ENCODE data around the gene POLR3E. TPM values are rescaled to one million over a fixed set of nuclear protein-coding genes. Genes with fewer than 3 reads are reported as not detected.

Gene POLR3E
- total RNA-seq, 1 donor from 2014 or later, result 26.7 TPM

DNA sequence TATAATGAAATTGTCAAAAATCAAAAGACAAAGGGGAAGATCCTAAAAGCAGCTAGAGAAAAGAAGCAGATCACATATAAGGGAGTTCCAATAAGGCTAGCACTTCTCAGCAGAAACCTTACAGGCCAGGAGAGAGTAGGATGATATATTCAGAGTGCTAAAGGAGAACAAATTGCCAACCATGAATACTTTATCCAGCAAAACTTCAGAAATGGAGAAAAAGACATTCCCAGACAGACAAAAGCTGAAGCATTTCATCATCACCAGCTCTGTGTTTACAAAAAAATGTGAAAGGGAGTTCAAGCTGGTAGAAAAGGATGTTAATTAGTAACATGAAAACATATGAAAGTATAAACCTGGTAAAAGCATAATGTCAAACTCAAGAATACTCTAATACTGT lies 39.8 kb downstream of the POLR3E start:
- H3K27ac Mint-ChIP-seq (ENCODE audit: unreplicated experiment), result no peak overlapping the region
- H3K36me3 Mint-ChIP-seq (ENCODE audit: low read depth), result peaks cover 55% of the 10 kb centered on the region
- H3K4me1 Mint-ChIP-seq (ENCODE audit: low read depth), result peaks cover 7% of the 10 kb centered on the region
- no peaks in the 10 kb centered on the region for H3K27me3 Mint-ChIP-seq (ENCODE audit: low read depth)
- DNase-seq (ENCODE audit: low spot score), result no peak
- no peak overlapping the region for H3K4me3 Mint-ChIP-seq (ENCODE audit: unreplicated experiment)
- H3K9me3 Mint-ChIP-seq (ENCODE audit: low read depth), result peaks cover 25% of the 10 kb centered on the region
- no peak for TF ChIP-seq CTCF (IDR thresholded peaks at IDR 0.05)

GRCh38 chr16:22337849-22338635 lies 40.8 kb downstream of the POLR3E start:
- TF ChIP-seq CTCF (IDR thresholded peaks at IDR 0.05), result no peak
- no peak overlapping the region for H3K27ac Mint-ChIP-seq (ENCODE audit: unreplicated experiment)
- peaks cover 25% of the 10 kb centered on the region for H3K9me3 Mint-ChIP-seq (ENCODE audit: low read depth)
- H3K27me3 Mint-ChIP-seq (ENCODE audit: low read depth), result no peaks in the 10 kb centered on the region
- no peak for DNase-seq (ENCODE audit: low spot score)
- peaks cover 7% of the 10 kb centered on the region for H3K4me1 Mint-ChIP-seq (ENCODE audit: low read depth)
- no peak overlapping the region for H3K4me3 Mint-ChIP-seq (ENCODE audit: unreplicated experiment)
- H3K36me3 Mint-ChIP-seq (ENCODE audit: low read depth), result peaks cover 61% of the 10 kb centered on the region

DNA sequence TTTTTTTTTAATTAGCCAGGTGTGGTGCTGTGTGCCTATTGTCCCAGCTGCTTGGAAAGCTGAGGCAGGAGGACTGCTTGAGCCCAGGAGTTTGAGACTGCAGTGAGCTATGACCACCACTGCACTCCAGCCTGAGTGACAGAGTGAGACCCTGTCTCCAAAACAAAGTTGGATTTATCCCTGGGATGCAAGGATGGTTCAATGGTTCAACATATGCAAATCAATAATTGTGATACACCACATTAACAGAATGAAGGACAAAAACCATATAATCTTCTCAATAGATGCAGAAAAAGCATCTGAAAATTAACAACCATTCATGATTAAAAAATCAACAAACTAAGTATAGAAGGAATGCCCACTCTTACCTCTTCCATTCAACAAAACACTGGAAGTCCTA lies 43.7 kb downstream of the POLR3E start:
- DNase-seq (ENCODE audit: low spot score), result no peak
- TF ChIP-seq CTCF (IDR thresholded peaks at IDR 0.05), result no peak
- H3K4me3 Mint-ChIP-seq (ENCODE audit: unreplicated experiment), result no peak overlapping the region
- H3K27ac Mint-ChIP-seq (ENCODE audit: unreplicated experiment), result no peak overlapping the region
- peaks cover 12% of the 10 kb centered on the region for H3K4me1 Mint-ChIP-seq (ENCODE audit: low read depth)
- peaks cover 25% of the 10 kb centered on the region for H3K9me3 Mint-ChIP-seq (ENCODE audit: low read depth)
- peaks cover 49% of the 10 kb centered on the region for H3K36me3 Mint-ChIP-seq (ENCODE audit: low read depth)
- H3K27me3 Mint-ChIP-seq (ENCODE audit: low read depth), result no peaks in the 10 kb centered on the region

DNA sequence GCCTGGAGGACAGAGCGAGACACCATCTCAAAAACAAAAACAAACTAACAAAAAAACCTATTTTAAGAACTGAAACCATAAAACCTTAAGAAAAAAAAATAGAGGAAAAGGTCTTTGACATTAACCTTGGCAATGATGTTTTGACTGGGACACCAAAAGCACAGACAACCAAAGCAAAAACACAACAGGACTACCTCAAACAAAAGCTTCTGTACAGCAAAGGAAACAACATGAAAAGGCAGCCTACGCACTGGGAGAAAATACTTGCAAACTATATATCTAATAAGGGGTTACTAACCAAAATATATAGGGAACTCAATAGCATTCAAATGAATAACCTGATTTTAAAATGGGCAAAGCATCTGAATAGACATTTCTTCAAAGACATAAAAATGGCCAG lies 44.9 kb downstream of the POLR3E start:
- no peak overlapping the region for H3K4me3 Mint-ChIP-seq (ENCODE audit: unreplicated experiment)
- TF ChIP-seq CTCF (IDR thresholded peaks at IDR 0.05), result no peak
- no peak overlapping the region for H3K27ac Mint-ChIP-seq (ENCODE audit: unreplicated experiment)
- no peaks in the 10 kb centered on the region for H3K27me3 Mint-ChIP-seq (ENCODE audit: low read depth)
- H3K4me1 Mint-ChIP-seq (ENCODE audit: low read depth), result peaks cover 15% of the 10 kb centered on the region
- H3K36me3 Mint-ChIP-seq (ENCODE audit: low read depth), result peaks cover 47% of the 10 kb centered on the region
- H3K9me3 Mint-ChIP-seq (ENCODE audit: low read depth), result peaks cover 16% of the 10 kb centered on the region
- DNase-seq (ENCODE audit: low spot score), result no peak

- Mint-ChIP-seq H3K27me3 (ENCODE audit: low read depth) (no peaks in the 10 kb centered on the region), H3K4me1 (ENCODE audit: low read depth) (peaks cover 8% of the 10 kb centered on the region), H3K4me3 (ENCODE audit: unreplicated experiment) (no peak overlapping the region), H3K36me3 (ENCODE audit: low read depth) (peaks cover 47% of the 10 kb centered on the region), H3K9me3 (ENCODE audit: low read depth) (no peaks in the 10 kb centered on the region), H3K27ac (ENCODE audit: unreplicated experiment) (no peak overlapping the region)
- no peak for DNase-seq (ENCODE audit: low spot score)
- no peak for TF ChIP-seq CTCF (IDR thresholded peaks at IDR 0.05)
Measured at GRCh38 chr16:22346483-22346882, 49.3 kb downstream of the POLR3E start.

All from chondrocyte (in vitro differentiated cells).